Measurements from ENCODE around the gene IQGAP1.

The IQGAP1 gene

GRCh38 chr15:90367576-90367975 is 20.5 kb upstream of the IQGAP1 start:
- DNase-seq (ENCODE audit: low read depth), result no peak

GRCh38 chr15:90375071-90375470 is 13.0 kb upstream of the IQGAP1 start:
- no peak for DNase-seq (ENCODE audit: low read depth)

DNA sequence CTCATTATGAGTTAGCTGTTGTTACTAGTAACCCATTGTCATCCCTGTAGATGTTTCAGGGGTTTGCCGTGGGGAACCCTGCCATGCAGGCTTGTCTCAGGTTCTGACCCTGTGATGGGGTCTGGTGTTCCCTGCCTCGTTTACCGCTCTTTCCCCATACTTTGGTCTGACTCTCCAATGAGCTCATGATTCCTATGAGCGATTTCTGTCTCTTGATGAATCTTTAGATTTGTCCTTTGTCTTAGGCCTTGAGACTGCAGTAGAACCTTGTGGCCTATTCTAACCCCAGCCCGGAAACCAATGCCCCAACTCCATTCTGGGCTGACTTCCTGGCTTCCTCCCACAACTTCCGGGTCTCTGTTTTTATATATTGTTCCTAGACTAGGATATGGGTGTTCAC is 11.3 kb upstream of the IQGAP1 start:
- DNase-seq (ENCODE audit: low read depth), result no peak

GRCh38 chr15:90379263-90379662 is 8.8 kb upstream of the IQGAP1 start:
- DNase-seq (ENCODE audit: low read depth), result no peak

- DNase-seq (ENCODE audit: low read depth), result no peak
Observed at GRCh38 chr15:90381515-90381914, 6.5 kb upstream of the IQGAP1 start.

GRCh38 chr15:90382320-90382719 is 5.7 kb upstream of the IQGAP1 start:
- DNase-seq (ENCODE audit: low read depth), result no peak

GRCh38 chr15:90386221-90386620 is 1.8 kb upstream of the IQGAP1 start:
- no peak for DNase-seq (ENCODE audit: low read depth)

GRCh38 chr15:90388462-90389380 is 679 bp downstream of the IQGAP1 start:
- no peak for DNase-seq (ENCODE audit: low read depth)

DNA sequence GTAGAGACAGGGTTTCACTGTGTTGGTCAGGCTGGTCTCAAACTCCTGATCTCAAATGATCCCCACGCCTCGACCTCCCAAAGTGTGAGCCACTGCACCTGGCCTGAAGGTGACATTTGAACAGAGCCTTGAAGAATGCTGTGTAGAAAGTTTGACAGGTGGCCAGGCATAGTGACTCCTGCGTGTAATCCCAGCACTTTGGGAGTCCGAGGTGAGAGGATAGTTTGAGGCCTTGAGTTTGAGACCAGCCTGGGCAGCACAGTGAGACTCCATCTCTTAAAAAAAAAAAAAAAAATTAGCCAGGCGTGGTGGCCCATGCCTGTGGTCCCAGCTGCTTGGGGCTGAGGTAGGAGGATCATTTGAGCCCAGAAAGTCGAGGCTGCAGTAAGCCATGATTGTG is 1.5 kb downstream of the IQGAP1 start:
- DNase-seq (ENCODE audit: low read depth), result no peak

- DNase-seq (ENCODE audit: low read depth), result no peak
Observed at GRCh38 chr15:90393040-90393439, 5.0 kb downstream of the IQGAP1 start.

- DNase-seq (ENCODE audit: low read depth), result no peak
Observed at GRCh38 chr15:90394074-90394473, 6.0 kb downstream of the IQGAP1 start.

DNA sequence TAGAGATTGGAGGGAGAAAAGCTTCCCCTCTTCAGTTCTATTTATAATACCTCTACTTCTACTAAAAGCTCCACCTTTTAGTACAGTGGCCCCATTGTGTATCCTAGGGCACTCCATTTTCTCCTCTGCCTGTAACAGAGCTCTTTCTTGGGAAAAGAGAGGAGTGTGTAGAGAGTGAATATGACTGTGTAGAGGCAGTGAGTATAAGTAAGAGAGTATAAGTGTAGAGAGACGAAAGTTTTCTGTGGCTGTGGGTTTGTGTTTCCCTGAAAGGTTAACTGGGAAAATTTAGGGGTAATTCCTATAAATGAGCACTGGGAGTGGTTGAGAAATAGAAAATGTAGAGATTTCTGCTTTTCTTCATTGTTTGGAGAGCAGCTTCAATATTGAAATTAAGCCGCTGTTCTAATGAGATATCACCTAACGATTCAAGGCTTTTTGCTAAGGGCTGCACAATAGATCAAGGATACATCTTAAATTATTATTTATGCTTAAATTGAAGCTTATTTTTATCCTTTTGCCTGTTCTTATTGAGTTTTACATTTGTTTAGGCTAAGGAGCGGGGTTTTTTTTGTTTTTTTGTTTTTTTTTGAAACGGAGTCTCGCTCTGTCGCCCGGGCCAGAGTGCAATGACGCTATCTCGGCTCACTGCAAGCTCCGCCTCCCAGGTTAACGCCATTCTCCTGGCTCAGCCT is 6.9 kb downstream of the IQGAP1 start:
- no peak for DNase-seq (ENCODE audit: low read depth)

- no peak for DNase-seq (ENCODE audit: low read depth)
Observed at GRCh38 chr15:90396321-90396720, 8.3 kb downstream of the IQGAP1 start.

DNA sequence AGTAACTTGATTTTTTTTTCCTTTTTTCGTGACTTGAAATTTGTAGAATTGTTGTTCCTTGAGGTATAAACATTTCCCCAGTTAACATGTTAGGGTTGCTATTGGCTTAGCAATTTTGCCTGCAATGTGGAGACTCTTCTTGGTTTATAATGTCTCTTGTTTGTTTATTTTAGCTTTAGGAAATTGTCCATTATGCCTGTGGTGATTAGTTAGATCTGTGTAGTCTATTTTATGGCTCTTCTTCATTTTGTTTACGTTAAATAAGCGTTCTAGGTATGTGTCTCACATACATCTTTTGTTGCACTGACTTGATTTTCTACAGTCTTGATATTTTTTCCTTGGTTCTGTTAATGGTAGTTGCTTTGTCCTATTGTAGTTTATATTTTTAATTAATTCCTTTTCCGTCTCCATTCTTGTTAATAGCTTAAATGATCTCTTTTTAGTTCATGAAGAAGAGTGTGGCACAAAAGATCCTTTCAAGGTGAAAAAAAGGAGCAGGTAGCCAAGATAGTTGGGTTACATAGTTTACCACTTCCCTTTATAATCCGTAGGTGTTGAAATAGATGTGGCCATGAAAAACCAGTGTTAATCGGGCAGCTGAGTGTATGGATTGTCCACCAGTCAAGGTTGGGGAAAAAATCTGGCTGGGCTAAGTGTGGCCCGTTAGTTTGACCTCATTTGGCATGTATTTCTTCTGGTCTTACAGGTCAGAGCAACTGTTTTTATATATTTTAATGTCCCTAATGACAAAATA is 12.1 kb downstream of the IQGAP1 start:
- no peak for DNase-seq (ENCODE audit: low read depth)

- DNase-seq (ENCODE audit: low read depth), result peak; percentile 90
Observed at GRCh38 chr15:90400759-90401314, 12.8 kb downstream of the IQGAP1 start.

GRCh38 chr15:90401495-90401894 is 13.5 kb downstream of the IQGAP1 start:
- DNase-seq (ENCODE audit: low read depth), result no peak

GRCh38 chr15:90402223-90402622 is 14.2 kb downstream of the IQGAP1 start:
- DNase-seq (ENCODE audit: low read depth), result peak; percentile 65

DNA sequence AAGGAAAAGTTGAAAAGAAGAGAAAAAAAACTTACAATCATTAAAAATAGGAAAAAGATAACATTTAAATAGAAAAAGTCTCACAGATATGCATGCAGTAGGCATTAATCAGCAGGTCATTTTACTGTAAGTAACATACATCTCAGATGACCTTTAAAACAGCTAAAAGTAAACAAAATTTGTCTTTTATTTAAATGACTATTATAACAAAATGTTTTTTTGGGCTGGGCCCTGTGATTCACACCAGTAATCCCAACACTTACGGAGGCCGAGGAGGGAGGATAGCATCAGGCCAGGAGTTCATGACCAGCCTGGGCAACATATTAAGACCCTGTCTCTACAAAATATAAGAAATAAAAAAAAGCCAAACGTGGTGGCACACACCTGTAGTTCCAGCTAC is 14.7 kb downstream of the IQGAP1 start:
- no peak for DNase-seq (ENCODE audit: low read depth)

- DNase-seq (ENCODE audit: low read depth), result no peak
Observed at GRCh38 chr15:90405055-90405607, 17.1 kb downstream of the IQGAP1 start.

DNA sequence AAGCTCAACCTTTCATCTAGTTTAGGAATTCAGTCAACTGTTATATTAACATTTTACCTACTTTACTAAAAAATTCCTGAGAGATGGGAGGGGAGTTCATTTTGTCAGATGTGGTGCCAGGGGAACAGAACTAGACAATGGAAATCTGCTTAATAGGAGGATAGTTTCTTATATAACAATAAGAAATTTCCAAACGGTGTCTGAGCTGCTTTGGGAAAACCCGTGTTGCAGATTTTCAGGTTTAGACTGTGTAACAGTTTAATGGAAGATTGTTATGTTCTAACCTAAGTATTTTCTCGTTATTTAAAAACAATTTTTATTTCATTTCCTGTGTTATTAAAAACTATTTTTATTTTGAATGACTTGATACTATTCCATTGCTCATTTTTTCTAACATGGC is 19.3 kb downstream of the IQGAP1 start:
- DNase-seq (ENCODE audit: low read depth), result no peak

DNA sequence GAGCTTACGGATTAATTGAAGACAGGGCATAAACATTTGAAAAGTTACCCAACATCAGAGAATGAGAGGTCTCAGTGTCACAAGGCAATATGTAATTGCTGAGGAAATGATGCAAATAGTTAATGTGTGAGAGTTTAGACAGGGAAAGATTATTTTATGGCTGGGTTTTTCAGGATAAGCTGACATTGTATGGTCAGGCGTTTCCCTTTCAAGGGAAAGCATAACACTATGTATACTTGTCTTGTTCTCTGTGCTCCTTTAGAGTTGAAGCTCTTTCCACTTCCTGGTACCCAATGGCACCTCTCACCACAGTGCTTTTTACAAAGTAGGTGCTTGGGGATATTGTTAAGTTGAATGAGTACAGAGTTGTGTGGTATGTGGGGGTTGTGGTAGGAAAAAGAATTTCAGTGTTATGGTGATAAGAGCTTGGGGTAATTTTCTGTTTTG is 19.9 kb downstream of the IQGAP1 start:
- DNase-seq (ENCODE audit: low read depth), result no peak

DNA sequence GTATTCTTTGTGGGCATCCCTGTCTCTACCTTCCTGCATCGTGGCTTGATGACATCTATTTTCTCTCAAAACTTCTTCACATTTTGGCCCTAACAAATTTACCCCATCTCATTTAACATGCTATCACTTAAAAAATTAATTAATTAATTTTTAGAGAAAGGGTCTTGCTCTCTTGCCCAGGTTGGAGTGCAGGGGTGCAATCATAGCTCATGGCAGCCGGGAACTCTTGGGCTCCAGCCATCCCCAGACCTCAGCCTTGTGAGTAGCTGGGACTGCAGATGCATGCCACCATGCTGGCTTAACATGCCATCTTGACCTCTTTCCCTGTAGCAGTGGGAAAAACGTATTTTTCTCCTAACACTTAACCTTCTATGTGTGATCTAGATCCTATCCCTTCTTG is 20.6 kb downstream of the IQGAP1 start:
- no peak for DNase-seq (ENCODE audit: low read depth)
